Thyroid gland (tissue), 4 donors: ENCODE data around the gene RPRD1B. TPM values are rescaled to one million over a fixed set of nuclear protein-coding genes. Genes with fewer than 3 reads are reported as not detected.

Experiments used
- DNase-seq, 2 donors: peaks; one replicate each; pipeline ENCODE4 v3.0.0-alpha.2; 2019
- H3K27ac ChIP-seq, 3 donors: fragments of 200-600 bp; sonication (generic); 1 replicate in 2 of 3; 2 replicates in 1 of 3; pipeline ENCODE4 v1.5.1; 2016 to 2019; ENCODE audit warnings: mild to moderate bottlenecking in 1 of 3, moderate library complexity in 1 of 3
- H3K27me3 ChIP-seq: fragments of 200-600 bp; sonication (generic); one replicate; pipeline ENCODE4 v1.5.1; 2019
- H3K36me3 ChIP-seq, 2 donors: fragments of 200-600 bp; sonication (generic); one replicate each; pipeline ENCODE4 v1.5.1; 2016 to 2019
- H3K4me1 ChIP-seq, 2 donors: fragments of 200-600 bp; sonication (generic); one replicate each; pipeline ENCODE4 v1.5.1; 2017 to 2019
- H3K4me3 ChIP-seq, 3 donors: fragments of 200-600 bp; sonication (generic); replicated peaks in 1 of 3; 1 replicate in 2 of 3; 2 replicates in 1 of 3; pipeline ENCODE4 v1.5.1; 2016; ENCODE audit warnings: mild to moderate bottlenecking in 1 of 3
- H3K9me3 ChIP-seq: fragments of 200-600 bp; sonication (generic); one replicate; pipeline ENCODE4 v1.5.1; 2017
- POLR2A ChIP-seq, 2 donors: fragments of 450-650 bp; IDR thresholded peaks; one replicate each; pipeline ENCODE4 v1.6.1; 2017; ENCODE audit warnings: antibody characterized with exemption in 2 of 2, mild to moderate bottlenecking in 2 of 2, moderate library complexity in 1 of 2
- WGBS, 2 donors: methylation state at CpG; one replicate each; pipeline ENCODE4 v1.1.5; 2017; 5-methylcytosine and 5-hydroxymethylcytosine counted together
- intact Hi-C: fragments of 100-400 bp; cut with DNase I; formaldehyde crosslinking; loops from one replicate; pipeline ENCODE4 v1.15.1; 2023
- total RNA-seq, 4 donors: library from RNA; depleted of rRNA; stranded (reverse); fragments of >200 nt; gene quantifications; one replicate each; pipeline ENCODE4 v1.2.3, GENCODE V29; 2016
- TF ChIP-seq, protein P1 (sequence below), 6 experiments: fragments of 200-600 bp in 3 of 6; fragments of 450-650 bp in 3 of 6; sonication (generic) in 3 of 6; IDR thresholded peaks; one replicate each; pipeline ENCODE4 v1.5.1; 2016 to 2019; ENCODE audit warnings: antibody characterized with exemption in 6 of 6, mild to moderate bottlenecking in 2 of 6, inconsistent platforms in 1 of 6, moderate library complexity in 1 of 6

RPRD1B gene
- total RNA-seq, 4 donors from 2014 or later = 24.2 to 58.9 (median 27.0) TPM

DNA sequence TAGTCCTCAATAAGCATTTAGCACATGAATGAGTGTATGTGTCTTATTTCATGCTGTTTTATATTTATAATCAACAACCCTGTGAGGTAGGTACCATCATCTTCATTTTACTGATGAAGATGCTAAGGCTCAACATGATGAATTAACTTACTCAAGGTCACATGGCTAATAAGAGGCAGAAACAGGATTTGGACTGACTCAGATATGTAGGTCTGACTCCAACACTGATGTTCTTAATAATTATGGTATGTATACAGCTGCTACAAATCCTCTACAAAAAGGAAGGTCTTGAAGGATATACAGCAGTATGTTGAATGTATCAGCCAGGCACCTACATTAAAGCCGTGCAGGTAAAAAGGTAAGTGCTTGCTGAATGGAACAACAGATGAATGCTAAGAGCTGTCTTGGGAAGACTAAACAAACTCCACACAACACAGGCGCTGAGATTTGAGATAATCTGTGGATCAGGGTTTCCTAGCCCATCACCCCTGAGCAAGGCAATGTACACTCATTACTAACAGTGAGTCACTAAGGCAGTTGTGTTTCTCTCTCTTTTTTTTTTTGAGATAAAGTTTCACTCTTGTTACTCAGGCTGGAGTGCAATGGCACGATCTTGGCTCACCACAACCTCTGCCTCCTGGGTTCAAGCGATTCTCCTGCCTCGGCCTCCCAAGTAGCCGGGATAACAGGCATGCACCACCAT is 32.2 kb upstream of the RPRD1B start:
- H3K4me1 ChIP-seq = peaks cover 3 to 6% of the 10 kb centered on the region in 2 donors
- 93 to 94% methylated on average over 6 of the region's 6 CpGs for WGBS, 2 donors
- no peak for DNase-seq
- H3K36me3 ChIP-seq = peaks cover 18 to 22% of the 10 kb centered on the region in 2 donors
- H3K27ac ChIP-seq = no peak overlapping the region
- intact Hi-C loops = no loop called here
- H3K27me3 ChIP-seq = no peaks in the 10 kb centered on the region
- no peak overlapping the region for H3K4me3 ChIP-seq
- H3K9me3 ChIP-seq = no peaks in the 10 kb centered on the region
- TF ChIP-seq POLR2A (IDR thresholded peaks at IDR 0.05) = no peak
- TF ChIP-seq, protein P1, sequence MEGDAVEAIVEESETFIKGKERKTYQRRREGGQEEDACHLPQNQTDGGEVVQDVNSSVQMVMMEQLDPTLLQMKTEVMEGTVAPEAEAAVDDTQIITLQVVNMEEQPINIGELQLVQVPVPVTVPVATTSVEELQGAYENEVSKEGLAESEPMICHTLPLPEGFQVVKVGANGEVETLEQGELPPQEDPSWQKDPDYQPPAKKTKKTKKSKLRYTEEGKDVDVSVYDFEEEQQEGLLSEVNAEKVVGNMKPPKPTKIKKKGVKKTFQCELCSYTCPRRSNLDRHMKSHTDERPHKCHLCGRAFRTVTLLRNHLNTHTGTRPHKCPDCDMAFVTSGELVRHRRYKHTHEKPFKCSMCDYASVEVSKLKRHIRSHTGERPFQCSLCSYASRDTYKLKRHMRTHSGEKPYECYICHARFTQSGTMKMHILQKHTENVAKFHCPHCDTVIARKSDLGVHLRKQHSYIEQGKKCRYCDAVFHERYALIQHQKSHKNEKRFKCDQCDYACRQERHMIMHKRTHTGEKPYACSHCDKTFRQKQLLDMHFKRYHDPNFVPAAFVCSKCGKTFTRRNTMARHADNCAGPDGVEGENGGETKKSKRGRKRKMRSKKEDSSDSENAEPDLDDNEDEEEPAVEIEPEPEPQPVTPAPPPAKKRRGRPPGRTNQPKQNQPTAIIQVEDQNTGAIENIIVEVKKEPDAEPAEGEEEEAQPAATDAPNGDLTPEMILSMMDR (IDR thresholded peaks at IDR 0.05) = no peak

DNA sequence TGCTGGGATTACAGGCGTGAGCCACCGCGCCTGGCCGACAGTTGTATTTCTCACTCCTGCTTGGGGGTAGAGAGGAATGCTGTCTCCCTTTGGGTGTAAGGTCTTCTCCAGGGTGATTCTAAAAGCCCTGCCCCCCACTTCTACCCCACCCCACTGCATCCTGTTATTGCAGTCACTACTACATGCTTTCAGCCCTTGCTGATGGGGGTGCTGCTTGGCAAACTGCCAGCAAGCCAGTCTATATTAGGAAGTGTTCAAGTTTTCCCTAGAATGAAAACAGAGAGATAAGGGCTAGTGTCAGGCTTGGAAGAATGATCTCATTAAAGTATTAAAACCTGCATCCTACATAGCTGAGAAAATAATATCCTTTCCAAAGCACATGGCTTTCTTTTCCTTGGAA is 31.6 kb upstream of the RPRD1B start:
- no peaks in the 10 kb centered on the region for H3K27me3 ChIP-seq
- no peaks in the 10 kb centered on the region for H3K9me3 ChIP-seq
- no peak overlapping the region for H3K4me3 ChIP-seq
- 95 to 98% methylated on average over 4 of the region's 4 CpGs for WGBS, 2 donors
- DNase-seq = no peak
- no peak for TF ChIP-seq POLR2A (IDR thresholded peaks at IDR 0.05)
- H3K4me1 ChIP-seq = no peaks in the 10 kb centered on the region
- intact Hi-C loops = no loop called here
- H3K27ac ChIP-seq = no peak overlapping the region
- H3K36me3 ChIP-seq = peaks cover 18 to 22% of the 10 kb centered on the region in 2 donors

DNA sequence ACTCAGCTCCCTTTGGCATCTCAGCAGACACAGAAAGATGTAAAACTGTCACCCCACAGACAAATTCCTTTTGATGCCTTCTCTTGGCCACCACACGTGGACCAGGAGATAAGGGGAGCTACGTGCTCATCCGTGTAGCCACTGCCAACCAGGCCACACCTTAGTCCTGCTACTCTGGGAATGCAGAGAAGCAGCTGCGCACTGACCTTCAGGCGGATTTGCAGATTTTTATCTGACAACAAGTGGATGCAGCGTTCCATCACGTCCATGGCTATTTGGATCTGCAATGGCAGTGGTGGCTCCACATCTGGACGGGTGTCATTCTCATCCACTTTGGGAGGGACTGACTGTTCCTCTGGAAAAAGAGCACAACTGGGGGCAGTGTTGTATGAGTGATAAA is 31.1 kb upstream of the RPRD1B start:
- no peak overlapping the region for H3K27ac ChIP-seq
- TF ChIP-seq POLR2A (IDR thresholded peaks at IDR 0.05) = no peak
- TF ChIP-seq, protein P1 (IDR thresholded peaks at IDR 0.05) = no peak
- DNase-seq = no peak
- H3K4me3 ChIP-seq = no peak overlapping the region
- peaks cover 18 to 20% of the 10 kb centered on the region in 2 donors for H3K36me3 ChIP-seq
- H3K4me1 ChIP-seq = no peaks in the 10 kb centered on the region
- WGBS, 2 donors = 89 to 91% methylated on average over 8 of the region's 8 CpGs
- H3K9me3 ChIP-seq = no peaks in the 10 kb centered on the region
- H3K27me3 ChIP-seq = no peaks in the 10 kb centered on the region
- intact Hi-C loops = no loop called here

DNA sequence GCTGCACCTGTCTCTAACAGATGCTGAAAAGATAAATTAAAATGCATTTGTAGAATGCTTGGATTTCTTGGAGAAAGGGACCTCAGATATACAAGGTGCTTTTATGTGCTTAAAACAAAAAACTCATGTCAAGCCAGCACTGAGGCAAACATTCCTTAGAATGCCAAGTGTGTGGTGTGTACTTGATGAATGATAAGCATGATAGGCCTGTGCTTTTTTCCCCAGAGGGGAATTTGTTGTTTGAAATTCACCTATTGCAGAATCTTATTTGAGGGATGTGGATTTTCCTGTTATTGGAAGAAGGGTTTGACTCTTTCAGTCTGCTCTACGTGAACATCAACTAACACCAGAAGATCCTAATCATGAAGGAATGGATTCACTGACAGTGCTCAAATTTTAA is 29.1 kb upstream of the RPRD1B start:
- Histone ChIP-seq H3K36me3 (peaks cover 6 to 15% of the 10 kb centered on the region in 2 donors), H3K4me3 (no peak overlapping the region), H3K27me3 (no peaks in the 10 kb centered on the region), H3K27ac (no peak overlapping the region), H3K9me3 (no peaks in the 10 kb centered on the region), H3K4me1 (no peaks in the 10 kb centered on the region)
- DNase-seq = no peak
- intact Hi-C loops = no loop called here
- WGBS, 2 donors = 100% methylated on average over 1 of the region's 1 CpG
- TF ChIP-seq, protein P1 (IDR thresholded peaks at IDR 0.05) = no peak
- TF ChIP-seq POLR2A (IDR thresholded peaks at IDR 0.05) = no peak

DNA sequence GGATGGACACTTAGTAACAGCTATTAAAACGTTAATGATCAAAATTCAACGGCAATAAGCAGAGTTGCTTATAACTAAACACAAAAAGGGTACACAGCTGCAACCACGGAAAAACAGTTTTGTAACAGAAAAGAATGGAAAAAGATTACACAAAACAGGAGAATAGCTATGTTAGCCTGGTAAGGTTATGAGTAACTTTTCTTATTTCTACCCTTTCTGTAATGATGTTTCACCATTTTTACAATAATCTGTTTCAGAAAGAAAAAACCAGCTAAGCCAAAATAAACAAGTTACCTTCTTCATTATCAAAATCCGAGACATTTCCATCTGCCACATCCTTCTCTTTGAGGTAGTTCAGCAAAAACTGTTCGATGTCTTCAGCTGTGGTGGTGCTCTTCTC is 27.6 kb upstream of the RPRD1B start:
- no peaks in the 10 kb centered on the region for H3K9me3 ChIP-seq
- H3K4me3 ChIP-seq = no peak overlapping the region
- DNase-seq = no peak
- no peaks in the 10 kb centered on the region for H3K27me3 ChIP-seq
- TF ChIP-seq, protein P1 (IDR thresholded peaks at IDR 0.05) = no peak
- no peak for TF ChIP-seq POLR2A (IDR thresholded peaks at IDR 0.05)
- no peaks in the 10 kb centered on the region for H3K4me1 ChIP-seq
- no peak overlapping the region for H3K27ac ChIP-seq
- intact Hi-C loops = no loop called here
- WGBS, 2 donors = 83 to 88% methylated on average over 5 of the region's 5 CpGs
- H3K36me3 ChIP-seq = peaks cover 0 to 9% of the 10 kb centered on the region in 2 donors
